Lower lobe of right lung (tissue), 2 donors: ENCODE results near the gene KCNV2. TPM values are rescaled to one million over a fixed set of nuclear protein-coding genes. Genes with fewer than 3 reads are reported as not detected.

Source experiments
- ATAC-seq, 2 donors: fragments of 200-7000 bp; cut with Tn5 transposase; one replicate each; pipeline ENCODE4 v1.9.1; 2020 to 2022; ENCODE audit warnings: mild to moderate bottlenecking in 2 of 2, moderate library complexity in 2 of 2
- DNase-seq: peaks from one replicate; pipeline ENCODE4 v3.0.0-alpha.2; 2020
- H3K27ac ChIP-seq: fragments of 200-600 bp; one replicate; pipeline ENCODE4 v1.8.0; 2022
- H3K27me3 ChIP-seq: fragments of 200-600 bp; one replicate; pipeline ENCODE4 v1.8.0; 2022; ENCODE audit warnings: low read depth
- H3K36me3 ChIP-seq: fragments of 200-600 bp; one replicate; pipeline ENCODE4 v1.8.0; 2022; ENCODE audit warnings: mild to moderate bottlenecking
- H3K4me1 ChIP-seq: fragments of 200-600 bp; one replicate; pipeline ENCODE4 v1.8.0; 2022
- H3K4me3 ChIP-seq: fragments of 200-600 bp; one replicate; pipeline ENCODE4 v1.8.0; 2022; ENCODE audit warnings: mild to moderate bottlenecking
- H3K9me3 ChIP-seq: fragments of 200-600 bp; one replicate; pipeline ENCODE4 v1.8.0; 2022
- intact Hi-C: fragments of 100-400 bp; cut with DNase I; formaldehyde crosslinking; loops from one replicate; pipeline ENCODE4 v1.11.0; 2022
- total RNA-seq: library from RNA; stranded (reverse); fragmentation: NEBNext Ultra II Directional; extraction: Animal tissue kit (Norgen Biotek cat#: 25700); gene quantifications from one replicate; pipeline ENCODE4 v1.2.1, GENCODE V29; 2021
- TF ChIP-seq, protein P1 (sequence below): fragments of 200-600 bp; IDR thresholded peaks from one replicate; pipeline ENCODE4 v1.8.0; 2022; ENCODE audit warnings: antibody characterized with exemption, mild to moderate bottlenecking
- donor health status: DM: no; HTN: yes; CAD: no; lungs with severe emphysema.

The KCNV2 gene
- total RNA-seq, 1 donor from 2014 or later, result not detected

DNA sequence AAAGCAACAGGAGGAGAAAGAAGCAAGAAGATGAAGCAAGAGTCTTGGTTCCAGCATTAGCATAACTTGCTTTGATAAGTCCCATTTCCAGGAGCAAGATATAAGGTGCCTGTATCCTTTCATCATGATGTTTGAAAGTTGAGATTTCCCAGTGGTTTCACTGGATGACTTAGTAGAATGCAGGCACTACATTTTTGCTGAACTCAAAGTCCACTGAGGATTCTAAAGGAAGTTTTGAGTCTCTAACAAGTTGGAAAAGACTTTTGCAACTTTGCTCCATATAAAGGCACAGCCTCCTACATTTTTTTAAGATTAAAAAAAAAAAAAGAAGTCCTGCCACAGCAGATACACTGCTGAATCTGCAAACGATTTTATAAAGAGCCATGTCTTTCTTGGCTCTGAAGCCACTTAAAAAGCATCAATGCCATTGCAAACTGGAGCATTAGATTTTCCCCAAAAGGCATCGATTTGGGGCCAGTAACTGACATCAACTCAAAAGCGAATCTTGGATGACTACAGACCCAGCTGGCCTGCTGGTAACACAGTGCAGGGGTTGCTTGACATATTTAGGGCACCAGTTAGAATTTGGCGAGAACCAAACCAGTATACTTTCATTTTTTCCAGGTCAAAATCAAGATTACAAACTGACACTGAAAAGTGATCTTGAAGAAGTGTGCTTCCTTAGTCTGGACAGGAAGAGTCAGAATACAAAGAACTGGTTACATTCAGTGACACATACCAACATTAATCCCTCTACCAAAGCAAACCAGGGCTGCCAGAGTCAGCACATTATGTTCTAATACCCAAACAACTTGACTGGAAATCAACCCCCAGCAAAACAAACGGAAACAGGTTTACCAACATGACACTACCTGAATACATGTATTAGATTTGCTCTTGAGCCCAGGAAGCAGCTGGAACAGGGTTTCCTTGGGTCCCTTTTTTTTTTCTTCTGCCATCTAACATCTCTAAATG lies 39.1 kb upstream of the KCNV2 start:
- no peaks in the 10 kb centered on the region for H3K9me3 ChIP-seq
- H3K36me3 ChIP-seq, result no peaks in the 10 kb centered on the region
- intact Hi-C loops, result no loop called here
- H3K27me3 ChIP-seq, result no peaks in the 10 kb centered on the region
- no peak for ATAC-seq
- TF ChIP-seq, protein P1, sequence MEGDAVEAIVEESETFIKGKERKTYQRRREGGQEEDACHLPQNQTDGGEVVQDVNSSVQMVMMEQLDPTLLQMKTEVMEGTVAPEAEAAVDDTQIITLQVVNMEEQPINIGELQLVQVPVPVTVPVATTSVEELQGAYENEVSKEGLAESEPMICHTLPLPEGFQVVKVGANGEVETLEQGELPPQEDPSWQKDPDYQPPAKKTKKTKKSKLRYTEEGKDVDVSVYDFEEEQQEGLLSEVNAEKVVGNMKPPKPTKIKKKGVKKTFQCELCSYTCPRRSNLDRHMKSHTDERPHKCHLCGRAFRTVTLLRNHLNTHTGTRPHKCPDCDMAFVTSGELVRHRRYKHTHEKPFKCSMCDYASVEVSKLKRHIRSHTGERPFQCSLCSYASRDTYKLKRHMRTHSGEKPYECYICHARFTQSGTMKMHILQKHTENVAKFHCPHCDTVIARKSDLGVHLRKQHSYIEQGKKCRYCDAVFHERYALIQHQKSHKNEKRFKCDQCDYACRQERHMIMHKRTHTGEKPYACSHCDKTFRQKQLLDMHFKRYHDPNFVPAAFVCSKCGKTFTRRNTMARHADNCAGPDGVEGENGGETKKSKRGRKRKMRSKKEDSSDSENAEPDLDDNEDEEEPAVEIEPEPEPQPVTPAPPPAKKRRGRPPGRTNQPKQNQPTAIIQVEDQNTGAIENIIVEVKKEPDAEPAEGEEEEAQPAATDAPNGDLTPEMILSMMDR, result no peak
- no peak overlapping the region for H3K4me3 ChIP-seq
- DNase-seq, result no peak
- no peaks in the 10 kb centered on the region for H3K4me1 ChIP-seq
- H3K27ac ChIP-seq, result no peak overlapping the region

DNA sequence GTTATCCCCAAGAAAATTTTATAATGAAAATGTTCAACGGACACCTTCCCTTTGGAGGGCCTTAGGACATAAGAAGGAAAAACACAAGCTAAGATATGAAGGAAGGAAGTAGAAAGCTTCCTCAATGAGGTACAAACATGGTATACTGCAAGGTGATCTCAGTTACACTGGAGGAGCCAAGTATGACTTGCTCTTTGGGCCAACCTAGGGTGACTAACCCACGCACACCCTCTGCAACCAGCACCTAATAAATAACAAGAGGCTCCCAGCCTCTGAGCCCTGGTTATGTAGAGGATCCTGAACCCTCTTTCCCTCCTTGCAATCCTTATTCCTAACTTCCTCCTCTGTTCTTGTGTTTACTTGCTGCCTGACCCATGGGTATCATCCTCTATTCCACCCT lies 38.3 kb upstream of the KCNV2 start:
- DNase-seq (no peak), ATAC-seq (no peak)
- H3K9me3 ChIP-seq, result no peaks in the 10 kb centered on the region
- TF ChIP-seq, protein P1, result no peak
- H3K27ac ChIP-seq, result no peak overlapping the region
- no peaks in the 10 kb centered on the region for H3K4me1 ChIP-seq
- H3K36me3 ChIP-seq, result no peaks in the 10 kb centered on the region
- intact Hi-C loops, result no loop called here
- no peaks in the 10 kb centered on the region for H3K27me3 ChIP-seq
- H3K4me3 ChIP-seq, result no peak overlapping the region

DNA sequence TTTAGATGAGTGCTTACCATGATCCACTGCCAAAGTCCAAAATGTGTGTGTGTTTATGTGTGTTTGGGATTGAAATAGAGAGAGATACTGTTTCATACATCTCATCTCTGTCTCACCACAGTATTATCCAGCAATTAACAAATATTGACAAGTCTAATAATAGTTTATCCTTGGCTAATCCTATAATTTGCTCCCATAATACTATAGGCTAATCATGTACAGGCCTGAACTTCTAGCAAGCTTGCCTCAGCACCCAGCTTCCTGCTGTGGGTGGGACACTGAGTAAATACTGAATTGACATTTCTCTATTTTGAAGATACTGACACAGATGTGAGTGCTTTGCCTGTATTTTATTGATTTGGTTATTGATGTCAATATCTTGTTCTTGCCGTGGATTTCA lies 35.3 kb upstream of the KCNV2 start:
- DNase-seq (no peak), ATAC-seq (no peak)
- intact Hi-C loops, result no loop called here
- no peaks in the 10 kb centered on the region for H3K9me3 ChIP-seq
- H3K4me1 ChIP-seq, result no peaks in the 10 kb centered on the region
- H3K27me3 ChIP-seq, result no peaks in the 10 kb centered on the region
- H3K27ac ChIP-seq, result no peak overlapping the region
- H3K4me3 ChIP-seq, result no peak overlapping the region
- TF ChIP-seq, protein P1, result no peak
- no peaks in the 10 kb centered on the region for H3K36me3 ChIP-seq

DNA sequence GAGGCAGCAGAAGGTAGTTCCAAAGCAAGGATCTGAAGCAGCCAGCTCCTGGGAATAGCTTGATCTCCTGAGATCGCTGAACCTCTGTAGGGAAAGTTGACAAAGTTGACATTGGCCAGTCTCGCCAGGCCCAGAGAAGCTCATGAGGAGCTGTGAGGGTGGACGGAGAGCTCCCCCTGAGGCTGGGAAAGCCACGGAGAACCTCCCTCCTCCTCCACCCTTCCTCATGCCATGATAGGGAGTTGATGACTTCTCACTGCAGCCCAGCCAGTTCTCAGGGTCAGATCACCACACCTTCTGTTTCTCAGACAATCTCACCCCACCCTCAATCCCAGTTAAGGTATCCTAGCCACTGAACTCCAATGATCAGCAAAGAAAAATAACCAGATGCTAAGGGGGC lies 30.4 kb upstream of the KCNV2 start:
- TF ChIP-seq, protein P1, result no peak
- Histone ChIP-seq H3K27me3 (no peaks in the 10 kb centered on the region), H3K4me1 (no peaks in the 10 kb centered on the region), H3K27ac (no peak overlapping the region), H3K9me3 (no peaks in the 10 kb centered on the region), H3K4me3 (no peak overlapping the region), H3K36me3 (no peaks in the 10 kb centered on the region)
- intact Hi-C loops, result no loop called here
- DNase-seq, result no peak
- no peak for ATAC-seq

DNA sequence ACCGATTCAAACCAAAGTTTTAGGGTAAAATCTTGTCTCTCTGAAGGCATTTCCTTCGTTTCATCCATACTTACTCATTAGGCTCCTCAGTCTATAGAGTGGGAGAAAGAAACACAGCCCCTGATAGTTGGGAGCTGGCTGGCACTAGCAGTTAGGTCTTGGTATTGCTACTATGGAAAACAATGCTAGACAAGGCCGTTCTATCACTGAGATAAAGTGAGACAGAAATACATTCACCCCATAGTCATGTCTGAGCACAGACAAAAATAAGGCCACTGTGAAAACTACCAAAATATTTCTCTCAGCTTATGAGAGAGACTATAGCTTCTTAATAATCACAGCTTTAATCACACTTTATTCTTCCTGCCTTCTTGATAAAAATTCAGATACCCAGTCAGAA lies 28.7 kb upstream of the KCNV2 start:
- Histone ChIP-seq H3K36me3 (no peaks in the 10 kb centered on the region), H3K4me1 (no peaks in the 10 kb centered on the region), H3K4me3 (no peak overlapping the region), H3K9me3 (no peaks in the 10 kb centered on the region), H3K27me3 (no peaks in the 10 kb centered on the region), H3K27ac (no peak overlapping the region)
- DNase-seq, result no peak
- no peak for ATAC-seq
- intact Hi-C loops, result no loop called here
- TF ChIP-seq, protein P1, result no peak
